ENCODE data around the gene GLYR1. TPM values are rescaled to one million over a fixed set of nuclear protein-coding genes. Genes with fewer than 3 reads are reported as not detected.
A peak's percentile ranks its signal among the peaks of the same experiment; 100 is the strongest.

The GLYR1 gene
- total RNA-seq, 1 donor from 2014 or later, result 69.9 TPM

DNA sequence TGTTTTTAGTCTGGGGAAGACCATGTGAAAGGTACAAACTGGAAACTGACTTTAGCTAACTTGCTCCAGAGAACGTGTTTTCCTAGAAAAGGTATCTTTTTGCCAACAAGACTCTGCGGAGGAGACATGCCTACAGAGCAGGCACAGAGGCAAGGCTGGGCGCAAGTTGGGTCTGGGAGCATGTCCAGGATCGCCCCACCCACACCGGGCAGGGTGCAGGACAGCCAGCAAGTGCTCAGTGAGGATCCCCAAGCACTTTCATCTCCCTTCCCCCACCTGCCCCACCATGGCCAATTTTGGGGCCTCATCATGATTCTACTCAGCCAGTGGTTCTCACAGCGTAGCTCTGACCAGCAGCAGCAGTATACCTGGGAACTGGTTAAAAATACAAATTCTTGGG, 26.4 kb downstream of the GLYR1 start:
- DNase-seq (ENCODE audit: low spot score), result no peak
- no peak for ATAC-seq
- intact Hi-C loops (cut with DNase I), result no loop called here

DNA sequence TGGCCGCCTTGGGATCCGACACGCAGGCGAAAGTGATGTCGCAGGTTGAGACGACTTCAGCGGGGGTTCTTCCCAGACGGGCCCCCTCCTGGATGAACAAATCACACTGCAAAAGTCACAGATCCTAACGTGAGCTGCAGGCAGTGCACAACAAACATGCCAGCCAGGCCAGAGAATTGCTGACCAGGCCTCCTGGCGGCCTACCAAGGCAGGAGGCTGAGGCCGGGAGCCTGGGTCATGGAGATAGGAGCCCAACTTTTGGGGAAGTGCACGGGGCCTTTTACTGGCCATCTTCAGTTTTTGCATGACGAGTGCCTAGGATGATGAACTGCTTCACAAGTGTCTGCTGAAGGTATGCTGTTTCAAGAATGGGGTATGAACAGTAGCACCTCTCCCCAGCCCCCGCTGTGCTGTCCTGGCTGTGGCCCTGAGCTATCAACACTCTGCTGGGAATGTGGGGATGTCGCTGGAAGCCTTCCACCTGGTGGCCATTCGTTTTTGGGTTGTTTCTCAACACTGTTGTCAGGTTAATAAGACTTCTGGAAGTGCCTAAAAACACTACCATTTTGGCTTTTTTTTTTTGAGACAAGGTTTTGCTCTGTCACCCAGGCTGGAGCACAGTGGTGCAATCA, 32.4 kb downstream of the GLYR1 start:
- ATAC-seq (no peak), DNase-seq (ENCODE audit: low spot score) (no peak)
- intact Hi-C loops (cut with DNase I), result no loop called here

DNA sequence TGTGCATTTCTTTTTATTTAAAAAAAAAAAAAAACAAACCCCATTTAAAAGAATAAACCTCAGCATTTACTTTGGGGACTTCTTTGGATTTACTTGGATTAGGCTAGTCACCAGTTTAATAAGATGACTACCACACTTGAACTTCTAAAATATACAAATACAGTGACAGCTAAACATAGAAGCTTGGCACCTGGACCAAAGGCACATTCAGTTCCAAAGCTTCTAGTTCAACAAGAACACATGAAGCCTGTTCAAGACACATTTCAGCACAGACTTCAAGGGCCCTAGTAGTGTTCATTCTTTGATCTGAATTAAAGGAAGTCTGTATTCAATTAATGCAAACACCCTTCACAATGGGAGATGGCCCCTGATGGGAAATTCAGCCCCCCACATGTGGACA, 33.0 kb downstream of the GLYR1 start:
- intact Hi-C loops (cut with DNase I), result no loop called here
- DNase-seq (ENCODE audit: low spot score) (no peak), ATAC-seq (no peak)

DNA sequence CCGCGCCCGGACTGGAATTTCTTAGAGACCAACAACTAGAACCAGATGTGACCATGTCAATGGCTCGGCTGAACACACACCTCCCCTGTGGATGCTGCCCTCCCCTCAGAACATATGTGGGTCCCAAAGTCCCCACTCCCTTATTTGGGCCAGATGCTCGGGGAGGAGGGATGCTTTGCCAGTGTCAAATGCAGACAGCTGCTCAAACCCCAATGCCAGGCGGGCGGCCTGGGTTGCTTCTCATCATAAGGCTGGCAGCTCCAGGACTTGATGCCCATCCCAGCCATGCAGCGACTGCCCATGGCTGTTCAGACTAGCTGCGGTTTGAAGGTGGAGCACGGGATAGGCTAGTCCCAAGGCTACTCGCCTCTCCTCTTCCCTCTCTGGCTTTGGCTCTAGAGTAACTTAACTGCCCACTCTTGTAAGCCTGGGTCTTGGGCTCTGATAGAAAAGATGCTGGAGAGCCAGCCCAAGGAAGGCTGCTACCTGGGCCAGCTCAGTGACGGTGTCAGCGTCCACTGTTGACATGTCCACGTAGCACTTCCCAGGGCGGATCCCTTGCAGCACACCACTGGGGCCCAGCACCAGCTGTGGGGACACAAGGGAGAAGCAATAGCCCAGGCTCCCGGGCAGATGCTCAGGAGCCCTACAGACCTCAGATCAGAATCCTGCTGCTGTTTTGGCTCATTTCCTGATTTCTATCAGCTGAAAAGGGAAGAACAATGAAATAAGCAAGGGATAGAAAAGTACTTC, 33.7 kb downstream of the GLYR1 start:
- DNase-seq (ENCODE audit: low spot score) (no peak), ATAC-seq (no peak)
- intact Hi-C loops (cut with DNase I), result no loop called here

DNA sequence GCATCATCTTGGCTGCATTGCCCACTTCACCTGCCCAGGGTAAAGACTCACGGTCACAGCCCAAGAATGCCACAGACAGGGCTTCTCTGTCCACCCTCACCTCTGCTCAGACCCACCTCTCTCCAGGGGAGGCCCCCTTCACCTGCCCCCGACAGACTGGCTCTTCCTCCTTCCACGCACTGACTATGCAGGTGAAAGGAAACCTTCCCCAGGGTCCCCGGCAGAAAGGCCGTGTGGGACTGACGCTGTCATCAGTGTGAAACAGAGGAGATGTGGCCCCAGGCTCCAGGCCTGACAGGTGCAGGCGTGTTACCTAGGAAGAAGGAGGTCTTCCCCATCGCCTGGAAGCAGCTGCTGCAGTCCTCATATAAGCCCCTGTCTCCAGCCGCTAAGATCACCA, 35.3 kb downstream of the GLYR1 start:
- ATAC-seq (peak; percentile 34), DNase-seq (ENCODE audit: low spot score) (no peak)
- intact Hi-C loops (cut with DNase I), result no loop called here

DNA sequence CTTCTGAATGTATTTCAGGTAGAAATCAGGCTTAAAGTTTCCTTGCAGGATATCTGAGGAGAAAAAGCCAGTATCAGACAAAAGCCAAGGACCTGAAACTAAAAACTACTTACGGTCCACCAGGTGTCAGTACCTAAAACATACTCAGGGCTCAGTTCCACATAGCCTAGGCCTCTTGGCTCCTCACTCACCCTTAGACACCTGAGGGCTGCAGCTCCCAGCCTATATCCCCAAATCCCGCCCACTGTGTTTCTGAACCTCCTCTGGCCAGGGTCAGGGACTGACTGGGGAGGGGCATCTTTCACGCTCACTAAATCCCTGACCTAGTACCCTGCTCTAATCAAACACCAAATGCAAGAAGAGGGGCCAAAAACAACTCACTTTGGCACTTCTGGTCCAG, 35.8 kb downstream of the GLYR1 start:
- no peak for DNase-seq (ENCODE audit: low spot score)
- peak; percentile 10 for ATAC-seq
- intact Hi-C loops (cut with DNase I), result no loop called here

DNA sequence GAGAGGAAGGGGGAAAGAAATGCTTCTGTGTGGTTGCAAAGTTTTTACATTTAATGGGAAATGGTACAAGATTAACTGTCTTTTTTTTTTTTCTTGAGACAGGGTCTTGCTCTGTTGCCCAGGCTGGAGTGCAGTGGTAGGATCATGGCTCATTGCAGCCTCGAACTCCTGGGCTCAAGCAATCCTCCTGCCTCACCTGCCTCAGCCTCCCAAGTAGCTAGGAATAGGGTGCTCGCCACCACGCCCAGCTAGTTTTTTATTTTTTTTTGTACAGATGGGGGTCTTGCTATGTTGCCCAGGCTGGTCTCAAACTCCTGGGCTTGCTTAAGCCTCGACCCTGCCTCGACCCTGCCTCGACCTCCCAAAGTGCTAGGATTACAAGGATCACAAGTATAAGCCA, 40.8 kb downstream of the GLYR1 start:
- ATAC-seq (no peak), DNase-seq (ENCODE audit: low spot score) (no peak)
- intact Hi-C loops (cut with DNase I), result no loop called here

DNA sequence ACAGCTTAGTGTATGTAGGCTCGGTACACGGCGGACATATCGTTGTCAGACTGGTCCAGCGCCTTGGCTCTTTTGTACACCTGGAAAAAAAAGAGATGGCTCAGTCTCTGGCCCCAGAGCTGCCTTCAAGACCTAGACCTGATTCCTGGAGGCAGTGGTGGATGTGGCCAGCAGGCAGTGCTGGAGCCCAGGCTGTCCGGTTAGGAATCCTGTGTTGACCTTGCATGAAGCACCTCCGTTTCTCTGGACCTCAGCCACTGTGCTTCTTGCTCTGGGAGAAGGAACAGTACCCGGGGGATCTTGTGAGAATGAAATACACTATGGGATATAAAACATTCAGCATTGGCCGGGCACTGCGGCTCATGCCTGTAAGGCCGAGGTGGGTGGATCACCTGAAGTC, 41.9 kb downstream of the GLYR1 start:
- intact Hi-C loops (cut with DNase I), result no loop called here
- DNase-seq (ENCODE audit: low spot score) (no peak), ATAC-seq (no peak)

DNA sequence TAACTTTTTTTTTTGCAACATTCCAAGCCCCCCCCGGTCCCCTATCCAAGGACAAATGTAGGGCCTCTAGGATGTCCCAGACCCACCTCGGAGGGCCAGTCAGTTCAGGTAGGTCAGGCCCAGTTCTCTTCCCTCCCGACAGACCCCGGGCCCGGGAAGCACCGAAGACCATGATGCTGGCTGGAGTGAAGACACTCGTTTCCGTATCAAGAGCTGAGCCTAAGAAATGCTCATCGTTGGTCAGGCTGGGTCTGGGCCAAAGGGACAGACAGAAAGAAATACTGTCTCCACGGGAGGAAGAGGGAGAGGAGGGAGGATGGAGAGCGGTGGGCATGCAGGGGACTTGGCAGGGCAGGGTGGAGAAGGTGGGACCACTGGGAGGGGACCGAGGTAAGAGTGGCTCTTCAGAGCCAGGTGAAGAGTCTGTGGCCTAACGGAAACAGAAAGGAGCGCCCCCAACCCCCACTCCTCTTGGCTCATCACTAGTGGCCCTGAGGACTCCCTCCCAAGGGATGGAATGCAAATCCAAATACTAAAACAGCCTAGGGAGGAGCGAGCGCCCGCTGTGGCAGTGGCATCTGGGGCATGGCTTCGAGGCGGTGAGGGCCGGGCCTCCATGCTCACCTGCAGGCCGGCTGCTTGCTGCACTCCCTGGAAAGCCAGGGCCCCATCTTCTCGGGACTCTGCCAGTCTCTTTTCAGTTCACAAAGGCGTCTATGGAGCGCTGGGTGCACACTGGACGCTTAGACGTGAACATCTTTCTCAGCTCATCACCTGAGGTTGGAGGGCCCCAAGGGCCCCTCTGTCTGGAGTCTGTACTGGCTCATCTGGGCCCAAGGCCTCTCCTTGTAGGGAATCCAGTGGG, 43.0 kb downstream of the GLYR1 start:
- intact Hi-C loops (cut with DNase I), result no loop called here
- DNase-seq (ENCODE audit: low spot score) (no peak), ATAC-seq (no peak)

DNA sequence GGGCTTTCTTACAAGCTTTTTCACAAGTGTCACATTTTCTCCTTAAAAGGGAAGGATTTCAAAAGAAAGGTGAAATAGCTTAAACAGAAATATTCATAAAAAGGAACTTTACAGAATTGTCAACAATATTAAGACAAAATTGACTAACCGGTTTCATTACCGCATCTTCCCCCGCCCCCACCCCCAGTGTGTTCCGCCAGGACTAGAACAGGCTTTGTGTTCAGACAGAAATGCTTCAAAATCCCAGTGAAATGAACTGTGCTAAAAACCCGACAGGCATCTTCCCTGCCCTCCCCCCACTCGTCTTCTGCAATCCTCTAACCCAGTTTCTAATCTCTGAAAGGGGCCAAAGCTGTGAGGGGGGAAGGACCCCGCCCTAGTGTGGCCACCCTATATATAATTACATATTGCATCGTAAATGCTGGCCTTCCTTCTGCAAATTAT, 43.7 kb downstream of the GLYR1 start:
- intact Hi-C loops (cut with DNase I), result no loop called here
- DNase-seq (ENCODE audit: low spot score), result no peak
- no peak for ATAC-seq

DNA sequence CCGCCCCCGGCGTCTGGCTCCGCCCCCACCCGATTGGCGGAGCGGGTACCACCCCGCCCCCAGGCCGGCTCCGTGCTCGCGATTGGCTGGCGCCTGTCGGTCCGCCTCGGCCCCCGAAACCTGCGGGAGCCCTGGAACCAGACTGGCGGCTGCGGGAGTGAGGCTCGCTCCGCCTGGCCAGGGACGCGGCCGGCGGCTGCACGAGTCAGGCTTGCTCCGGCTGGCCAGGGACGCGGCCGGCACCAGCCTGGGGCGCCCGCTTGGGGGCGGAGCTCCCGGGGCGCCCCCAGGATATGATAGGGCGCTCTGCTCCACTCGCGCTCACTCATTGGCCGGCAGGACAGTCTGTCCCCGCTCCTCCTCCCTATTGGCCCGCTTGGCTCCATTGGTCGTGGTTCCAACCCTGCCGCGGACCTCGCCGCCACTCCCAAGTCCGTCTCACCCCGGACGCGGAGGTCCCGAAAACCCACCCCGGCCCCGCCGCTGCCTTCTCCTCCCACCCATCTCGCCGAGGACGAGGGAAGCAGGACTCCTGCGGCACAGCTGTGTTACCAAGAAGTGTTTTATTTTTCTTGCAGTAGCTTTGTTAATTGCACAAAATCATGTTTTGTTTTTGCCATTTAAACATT, 44.3 kb downstream of the GLYR1 start:
- peak; percentile 95 for DNase-seq (ENCODE audit: low spot score)
- intact Hi-C loops (cut with DNase I), result no loop called here
- peak; percentile 97 for ATAC-seq

DNA sequence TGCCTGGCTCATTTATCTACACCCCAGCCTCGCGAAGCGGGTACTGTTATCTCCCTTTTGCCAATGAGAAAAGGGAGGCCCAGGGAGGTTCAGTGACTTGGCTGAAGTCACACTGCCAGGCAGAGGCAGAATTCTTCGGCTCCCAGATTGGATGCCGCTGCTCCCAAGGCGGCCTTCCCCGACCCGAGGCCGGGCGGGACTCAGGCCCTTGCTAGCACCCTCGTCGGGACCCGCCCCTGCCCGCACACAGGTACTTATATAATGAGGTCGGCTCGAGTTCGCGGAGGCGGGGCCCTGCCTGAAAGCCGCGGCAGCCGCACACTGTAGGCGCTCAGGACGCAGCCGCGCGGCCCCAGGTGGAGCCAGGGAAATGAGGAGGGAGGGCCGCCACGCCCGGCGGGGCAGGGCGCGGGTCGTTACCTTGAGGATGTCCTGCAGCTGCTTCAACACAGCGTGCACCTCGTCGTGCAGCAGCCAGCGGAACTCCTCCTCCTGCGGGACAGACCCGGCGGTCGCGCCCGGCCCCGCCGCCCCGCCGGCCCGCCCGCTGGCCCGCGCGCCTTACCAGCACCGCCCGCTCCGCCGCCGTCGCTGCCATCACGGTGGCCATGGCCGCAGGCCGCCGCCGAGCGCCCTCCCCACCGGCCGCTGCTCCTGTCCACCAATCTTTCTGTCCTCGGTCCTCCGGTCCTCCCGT, 45.0 kb downstream of the GLYR1 start, which contains the start of gene ROGDI:
Gene ROGDI (minus strand): TSS at position 672 of the 697 bp plus-strand sequence. CDS start 62 bp downstream, at position 610.
- DNase-seq (ENCODE audit: low spot score), result peak; percentile 80
- intact Hi-C loops (cut with DNase I), result no loop called here
- ATAC-seq, result peak; percentile 56

DNA sequence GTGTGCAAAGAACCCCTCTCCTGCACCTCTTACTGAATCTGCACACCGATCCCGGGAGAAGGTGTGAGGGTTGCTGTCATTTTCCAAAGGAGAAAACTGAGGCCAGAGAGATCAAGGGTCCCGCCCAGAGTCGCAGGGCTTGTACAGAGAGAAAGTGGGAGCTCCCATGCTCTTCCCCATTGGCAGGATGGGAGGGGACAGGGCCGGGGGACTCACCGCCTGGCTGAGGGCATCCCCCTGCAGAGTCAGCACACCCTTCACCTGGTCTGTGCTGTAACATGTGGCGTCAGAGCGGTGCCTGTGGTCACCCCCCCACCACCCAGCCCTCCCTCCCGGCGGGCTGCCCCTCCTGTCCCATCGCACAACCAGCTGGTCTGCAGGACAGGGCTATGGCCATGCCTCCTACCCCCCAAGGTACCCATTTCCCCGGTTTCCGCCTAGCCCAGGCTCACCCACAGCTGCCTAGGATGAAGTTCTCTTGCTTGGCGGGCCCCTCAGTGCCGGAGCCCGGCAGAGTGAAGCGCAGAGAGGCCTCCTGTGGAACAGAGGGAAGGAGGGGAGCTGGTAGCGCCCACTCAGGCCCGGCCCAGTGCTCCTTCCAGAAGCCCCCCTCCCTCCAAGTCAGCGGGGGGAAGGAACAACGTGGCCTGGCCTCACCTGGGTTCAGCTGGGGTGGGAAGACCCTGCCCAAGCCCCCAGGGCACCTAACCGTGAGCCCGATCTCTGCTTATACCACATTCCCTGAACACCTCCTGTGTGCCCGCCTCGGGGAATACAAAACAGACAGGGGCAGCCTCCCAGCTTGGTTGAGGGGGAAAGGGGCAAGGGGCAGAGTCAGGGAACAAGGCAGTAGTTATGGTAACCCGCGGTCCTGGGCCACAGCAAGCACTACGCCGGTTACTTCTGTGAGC, 45.8 kb downstream of the GLYR1 start:
- intact Hi-C loops (cut with DNase I), result no loop called here
- ATAC-seq (no peak), DNase-seq (ENCODE audit: low spot score) (no peak)

DNA sequence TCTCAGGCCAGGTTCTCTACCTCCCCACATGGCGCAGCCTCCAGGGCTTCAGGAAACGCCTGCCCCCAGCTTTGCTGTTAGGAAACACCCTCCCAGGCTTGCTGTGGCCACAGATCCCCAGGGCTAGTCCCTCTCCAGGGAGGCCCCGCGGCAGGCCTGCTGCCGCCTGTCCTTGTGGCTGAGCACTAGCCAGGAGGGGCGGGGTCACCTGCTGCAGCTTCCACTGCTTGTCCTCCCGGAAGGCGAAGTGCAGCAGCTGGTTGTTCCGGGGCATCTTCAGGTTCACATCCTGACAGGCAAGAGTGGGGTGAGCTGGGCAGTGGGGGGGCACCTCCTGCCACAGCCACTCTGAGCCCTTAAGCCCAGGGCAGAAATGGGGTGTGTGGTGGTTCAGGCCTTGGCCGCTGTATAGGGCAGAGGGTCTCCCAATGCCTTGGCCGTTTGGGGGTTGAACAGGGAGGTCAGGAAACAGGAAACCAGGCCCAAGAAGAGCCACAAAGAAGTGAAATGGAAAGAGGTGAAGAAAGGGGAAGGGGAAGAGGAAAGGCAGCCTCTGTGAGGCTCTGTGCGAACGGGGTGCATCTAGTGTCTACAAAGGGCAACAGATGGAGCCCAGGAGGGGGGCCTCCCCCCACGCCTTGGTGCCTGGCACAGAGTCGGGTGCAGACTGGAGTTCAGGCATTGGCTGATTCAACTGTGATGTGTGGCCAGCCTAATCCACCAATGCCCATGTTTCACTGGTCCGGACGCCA, 46.6 kb downstream of the GLYR1 start:
- ATAC-seq, result no peak
- intact Hi-C loops (cut with DNase I), result no loop called here
- DNase-seq (ENCODE audit: low spot score), result no peak

DNA sequence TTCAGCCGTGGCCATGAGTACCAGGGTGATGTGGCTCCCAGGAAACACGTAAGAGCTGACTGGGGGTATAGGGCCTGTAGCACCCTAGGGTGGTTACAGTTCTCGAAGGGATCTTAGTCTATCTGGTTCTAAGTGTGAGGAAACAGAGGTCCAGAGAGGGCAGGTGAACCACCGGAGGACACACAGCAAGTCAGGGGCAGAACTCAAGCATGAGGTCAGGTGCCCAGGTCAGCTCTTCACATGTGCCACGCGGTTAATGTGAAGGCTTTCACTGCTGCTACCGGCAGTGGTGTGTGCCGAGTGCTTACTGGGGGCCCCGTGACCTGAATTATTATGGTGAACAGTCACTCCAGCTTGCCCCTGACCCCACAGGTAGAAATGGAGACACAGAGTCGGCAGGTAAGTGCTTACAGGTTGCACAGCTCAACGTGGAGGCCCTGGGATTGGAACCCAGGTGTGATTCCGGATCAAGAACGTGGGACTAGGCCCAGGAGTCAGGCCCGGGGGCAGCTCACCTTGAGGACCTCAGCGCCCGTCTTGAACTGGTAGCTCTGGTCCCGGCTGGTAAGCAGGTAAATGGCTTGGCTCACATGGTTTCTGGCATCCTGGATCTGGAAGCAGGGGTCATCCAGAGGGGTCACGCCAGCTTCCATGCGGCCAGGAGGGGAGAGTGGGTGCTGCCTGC, 47.8 kb downstream of the GLYR1 start:
- intact Hi-C loops (cut with DNase I), result no loop called here
- DNase-seq (ENCODE audit: low spot score) (no peak), ATAC-seq (no peak)

DNA sequence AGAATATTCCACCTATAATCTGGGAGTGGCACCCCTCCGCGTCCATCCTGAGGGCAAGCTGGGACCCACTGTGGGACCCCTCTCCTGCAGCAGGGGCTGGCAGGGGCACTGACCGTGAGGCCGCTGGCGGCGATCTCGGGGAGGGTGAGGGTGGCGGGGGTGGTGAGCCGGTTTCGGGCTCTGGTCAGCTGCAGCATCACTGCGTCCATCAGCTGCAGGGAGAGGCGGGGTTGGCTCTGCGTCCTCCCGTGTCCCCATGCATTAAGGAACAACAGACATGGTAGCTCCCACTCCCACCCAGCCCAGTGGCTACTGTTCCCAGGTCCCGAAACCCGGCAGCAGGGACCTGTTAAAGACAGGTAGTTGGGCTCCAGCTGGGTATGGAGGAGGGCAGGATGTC, 48.6 kb downstream of the GLYR1 start:
- DNase-seq (ENCODE audit: low spot score) (no peak), ATAC-seq (no peak)
- intact Hi-C loops (cut with DNase I), result no loop called here

DNA sequence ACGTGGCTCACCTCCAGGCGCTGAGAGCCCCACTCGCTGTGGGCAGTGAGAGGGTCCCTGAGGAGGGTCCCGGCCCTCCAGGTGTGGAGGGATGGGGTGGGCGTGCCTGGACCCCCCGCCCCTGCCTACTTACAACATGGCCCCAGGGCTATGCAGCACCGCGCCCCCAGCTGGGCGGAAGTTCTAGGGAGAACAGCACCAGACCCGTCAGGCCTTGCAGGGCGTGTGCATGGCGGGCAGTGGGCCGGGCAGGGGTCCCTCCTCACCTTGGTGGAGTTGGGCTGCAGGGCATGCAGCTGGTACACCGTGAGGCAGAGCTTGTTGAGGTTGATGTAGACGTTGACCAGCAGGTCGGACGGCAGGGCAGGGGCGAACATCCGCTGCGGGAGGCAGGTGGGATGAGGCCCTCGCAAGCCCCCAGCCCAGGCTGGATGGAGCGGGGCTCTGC, 49.3 kb downstream of the GLYR1 start:
- intact Hi-C loops (cut with DNase I), result no loop called here
- DNase-seq (ENCODE audit: low spot score) (no peak), ATAC-seq (no peak)

All from sciatic nerve (tissue), 2 donors.